GM21360 (cell line): ENCODE data around the gene ATP5MC2.
"Not testable (repeated sequence)": the region's sequence is repeated elsewhere in the genome, so short reads cannot be mapped to it uniquely, and the experiment has no call there.

ENCODE experiments used
- ATAC-seq: cut with Tn5 transposase; IDR thresholded peaks from one replicate; pipeline ENCODE4 v1.9.1; 2021; ENCODE audit warnings: mild to moderate bottlenecking, moderate library complexity; ENCODE audit not compliant: unreplicated experiment

The ATP5MC2 gene

DNA sequence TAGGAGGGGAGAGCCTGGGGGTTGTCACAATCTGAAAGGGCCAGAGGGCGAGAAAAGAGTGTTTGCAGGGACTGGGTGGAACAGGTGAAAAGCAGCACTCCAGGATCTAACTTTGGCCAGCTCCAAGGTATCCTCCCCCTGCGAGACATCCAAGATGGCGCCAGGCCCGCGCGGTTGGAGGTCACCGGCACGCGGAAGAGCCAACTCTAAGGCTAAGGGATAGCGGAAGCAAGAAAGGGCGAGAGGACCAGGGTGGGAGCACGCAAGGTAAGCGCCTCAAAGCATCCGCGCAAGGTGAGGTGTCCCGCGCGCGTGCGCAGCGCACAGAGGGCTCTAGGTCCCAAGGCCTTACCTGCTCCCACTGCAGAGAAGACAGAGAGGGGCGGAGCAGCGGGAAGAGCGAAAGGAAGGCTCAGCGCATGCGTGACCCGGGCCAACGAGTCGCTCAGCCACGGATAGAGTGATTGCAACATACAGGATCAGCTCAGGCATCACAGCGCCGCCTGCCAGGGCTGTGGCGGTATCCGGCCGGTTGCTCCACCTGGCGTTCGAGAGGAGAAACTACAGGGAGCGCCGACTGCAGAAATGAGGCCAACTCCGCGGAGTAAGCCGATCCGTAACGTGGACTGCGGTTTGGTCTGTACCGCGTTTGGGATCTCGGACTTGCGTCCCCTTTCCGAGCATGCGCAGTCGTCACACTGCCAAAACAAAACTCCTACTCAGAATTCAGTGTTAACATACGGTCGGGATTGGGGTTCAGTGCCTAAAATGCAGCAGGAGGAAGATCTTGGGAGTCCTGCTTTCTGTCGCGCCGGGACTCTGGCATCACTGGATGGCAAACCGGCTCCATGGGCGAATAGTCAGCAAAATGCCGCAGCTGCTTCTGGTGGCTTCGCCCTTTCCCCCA, at the start of gene ATP5MC2:
ATP5MC2 (minus strand) TSS at position 383 of the 907 bp plus-strand sequence. CDS start 3,469 bp downstream, outside the sequence.
- peak; percentile 92 for ATAC-seq

DNA sequence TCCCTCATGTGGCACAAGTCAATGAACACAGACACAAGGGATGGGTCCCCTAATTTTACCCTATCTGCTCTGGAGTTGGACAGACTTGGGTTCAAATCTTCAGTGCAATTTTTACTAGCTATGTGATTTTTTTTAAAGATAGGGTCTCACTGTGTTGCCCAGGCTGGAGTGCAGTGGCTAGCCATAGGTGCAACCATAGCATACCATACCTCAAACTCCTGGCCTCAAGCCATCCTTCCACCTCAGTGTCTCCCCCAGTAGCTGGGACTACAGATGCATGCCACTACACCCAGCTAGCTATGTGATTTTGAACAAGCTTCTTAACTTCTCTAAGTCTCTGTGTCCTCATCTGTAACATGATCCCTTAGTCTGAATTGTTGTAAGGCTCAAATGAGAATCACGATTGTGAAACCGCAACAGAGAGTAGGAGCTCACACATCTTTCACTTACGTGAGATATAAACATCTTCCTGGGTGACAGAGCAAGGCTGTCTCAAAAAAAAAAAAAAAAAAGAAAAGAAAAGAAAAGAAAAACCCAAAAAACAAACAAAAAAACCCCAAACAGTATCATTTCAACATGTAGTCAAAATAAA, 46.7 kb upstream of the ATP5MC2 start:
- no peak for ATAC-seq

DNA sequence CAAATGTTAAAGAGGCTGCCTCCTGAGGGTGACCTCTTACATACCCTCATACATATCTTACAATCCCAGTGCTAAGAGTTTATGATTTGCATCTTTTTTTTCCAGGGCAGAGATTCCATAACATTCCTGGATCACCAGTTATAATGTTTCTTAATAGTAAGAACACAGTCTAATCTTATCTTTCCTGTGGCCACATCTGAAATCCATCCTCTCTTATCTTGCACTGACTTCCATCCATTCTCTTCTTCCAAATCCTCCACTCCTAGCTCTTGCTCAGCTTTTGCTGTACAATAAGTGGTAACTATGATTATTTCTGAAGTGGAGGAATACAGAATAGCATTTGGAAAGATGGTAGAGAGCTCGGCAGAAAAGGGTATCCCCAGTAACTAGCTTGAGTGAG, 45.1 kb upstream of the ATP5MC2 start:
- no peak for ATAC-seq

DNA sequence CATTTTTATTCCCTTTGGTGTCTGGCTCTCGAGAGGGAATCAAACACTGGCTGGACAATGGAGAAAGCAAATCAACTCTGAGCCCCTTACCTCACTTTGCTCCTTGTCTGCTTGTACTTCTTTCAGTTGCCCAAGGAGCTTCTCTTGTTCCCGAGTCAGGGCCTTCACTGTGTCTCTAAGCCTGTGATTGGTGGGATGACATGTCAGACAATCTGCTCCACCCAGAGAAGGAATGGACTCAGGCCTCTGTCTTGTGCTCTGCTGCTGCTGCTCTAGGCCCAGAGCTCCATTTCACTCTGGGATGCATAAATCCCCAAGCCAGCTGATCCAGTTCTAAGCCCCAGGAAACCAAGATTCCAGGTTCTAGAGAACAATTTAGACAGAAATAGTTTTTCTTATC, 43.8 kb upstream of the ATP5MC2 start:
- no peak for ATAC-seq

DNA sequence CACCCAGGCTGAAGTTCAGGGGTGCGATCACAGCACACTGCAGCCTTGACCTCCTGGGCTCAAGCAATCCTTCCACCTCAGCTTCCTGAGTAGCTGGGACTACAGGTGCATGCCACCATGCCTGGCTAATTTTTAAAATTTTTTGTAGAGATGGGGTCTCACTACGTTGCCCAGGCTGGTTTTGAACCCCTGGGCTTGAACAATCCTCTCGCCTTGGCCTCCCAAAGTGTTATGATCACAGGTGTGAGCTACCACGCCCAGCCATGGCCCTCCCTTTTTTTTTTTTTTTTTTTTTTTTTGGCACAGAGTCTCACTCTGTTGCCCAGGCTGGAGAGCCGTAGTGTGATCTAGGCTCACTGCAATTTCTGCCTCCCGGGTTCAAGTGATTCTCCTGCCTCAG, 42.7 kb upstream of the ATP5MC2 start:
- ATAC-seq, result not testable (repeated sequence)

DNA sequence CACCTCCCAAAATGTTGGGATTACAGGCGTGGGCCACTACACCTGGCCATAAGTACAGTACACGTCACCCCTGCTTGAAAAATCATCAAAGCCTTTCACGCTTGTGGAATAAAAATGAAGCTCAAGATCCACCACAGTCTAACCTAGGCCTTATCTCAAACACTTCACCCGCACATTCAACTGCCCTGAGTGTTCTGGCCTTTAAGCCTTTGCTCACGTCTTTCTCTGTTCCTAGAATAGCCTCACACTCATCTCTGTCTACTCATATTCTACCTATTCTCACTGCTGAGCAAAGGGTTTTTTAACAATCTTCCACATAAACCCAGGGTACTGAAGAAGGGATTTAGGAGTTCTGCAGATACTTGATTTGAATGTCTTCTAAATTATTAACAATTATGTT, 41.4 kb upstream of the ATP5MC2 start:
- no peak for ATAC-seq

DNA sequence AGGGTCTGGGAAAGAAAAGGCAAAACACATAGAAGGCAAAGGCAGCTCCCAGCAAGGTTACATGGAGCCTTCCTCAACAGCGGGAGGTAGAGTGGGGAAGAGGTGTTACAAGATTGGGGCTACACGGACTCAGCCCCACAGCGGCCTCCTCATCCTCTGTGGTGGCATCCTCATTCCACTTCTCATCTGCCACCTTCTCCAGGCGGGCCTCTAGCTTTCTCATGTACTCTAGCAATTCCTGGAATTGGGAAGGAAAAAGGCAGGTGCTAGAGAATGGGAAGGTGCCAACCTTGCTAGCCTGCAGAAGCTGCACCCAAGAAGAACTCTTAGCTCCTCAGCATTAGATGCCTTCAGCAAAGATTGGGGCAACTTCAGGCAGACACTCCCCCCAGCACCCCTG, 38.1 kb upstream of the ATP5MC2 start:
- ATAC-seq, result no peak

DNA sequence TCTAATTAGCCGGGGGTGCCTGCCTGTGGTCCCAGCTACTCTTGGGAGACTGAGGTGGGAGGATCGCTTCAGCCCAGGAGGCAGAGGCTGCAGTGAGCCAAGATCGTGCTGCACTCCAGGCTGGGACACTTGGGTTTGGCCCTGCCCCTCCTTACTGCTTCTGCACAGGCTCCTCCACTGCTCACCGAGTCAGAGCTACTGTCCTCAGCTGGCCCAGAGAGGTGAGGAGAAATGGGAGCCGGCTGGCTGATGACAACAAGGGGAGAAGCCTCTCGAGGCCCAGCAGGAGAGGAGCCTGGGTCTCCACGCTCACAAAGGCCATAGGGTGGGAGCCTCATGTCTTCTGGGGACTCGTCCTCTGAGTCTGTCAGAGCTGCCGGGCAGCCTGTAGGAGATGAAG, 37.6 kb upstream of the ATP5MC2 start:
- no peak for ATAC-seq

DNA sequence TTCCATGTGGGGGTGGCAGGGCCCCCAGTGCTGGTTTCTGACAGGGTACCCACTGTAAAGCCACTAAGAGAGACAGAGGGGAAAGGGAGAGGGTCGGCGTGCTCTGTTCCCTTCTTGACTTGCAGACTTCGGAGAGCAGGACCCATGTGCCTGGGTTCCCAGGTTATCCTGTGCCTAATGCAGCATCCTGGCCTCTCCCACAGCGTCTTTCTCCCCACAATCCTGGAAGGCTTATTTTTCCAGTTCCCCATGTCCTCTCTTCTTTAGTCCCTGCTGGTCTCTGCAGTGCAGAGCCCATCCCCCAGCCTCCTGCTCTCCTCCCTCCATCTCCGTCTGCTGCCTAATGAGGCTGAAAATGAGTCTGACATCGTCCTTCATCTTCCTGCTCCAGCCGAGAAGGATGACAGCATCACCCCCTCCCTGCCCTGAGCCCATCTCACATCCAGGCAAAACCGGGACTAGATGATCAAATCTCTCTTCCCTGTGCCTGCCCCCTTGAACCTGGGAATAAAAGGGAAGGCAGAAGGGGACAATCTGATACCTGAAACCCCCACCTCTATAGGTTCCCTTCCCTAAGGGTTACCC, 36.3 kb upstream of the ATP5MC2 start:
- ATAC-seq, result no peak

DNA sequence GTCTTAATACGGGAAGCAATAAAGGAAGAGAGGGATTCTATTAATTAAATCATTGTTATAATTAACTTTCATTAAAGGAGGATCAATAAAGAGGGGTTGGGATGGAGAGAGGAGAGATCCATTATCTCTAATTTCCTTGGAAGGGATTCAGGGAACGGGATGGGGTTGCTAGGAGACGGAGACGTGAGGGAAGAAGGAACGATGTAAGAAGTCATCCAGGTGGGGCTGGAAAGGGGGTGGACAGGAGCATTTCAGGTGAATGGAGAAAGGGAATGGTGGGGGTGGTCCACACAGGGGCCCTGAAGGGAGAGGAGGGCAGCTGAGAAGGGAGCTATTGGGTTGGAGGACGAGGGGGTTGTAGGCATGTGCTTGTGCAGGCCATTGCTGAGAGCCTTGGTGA, 34.2 kb upstream of the ATP5MC2 start:
- ATAC-seq, result no peak

DNA sequence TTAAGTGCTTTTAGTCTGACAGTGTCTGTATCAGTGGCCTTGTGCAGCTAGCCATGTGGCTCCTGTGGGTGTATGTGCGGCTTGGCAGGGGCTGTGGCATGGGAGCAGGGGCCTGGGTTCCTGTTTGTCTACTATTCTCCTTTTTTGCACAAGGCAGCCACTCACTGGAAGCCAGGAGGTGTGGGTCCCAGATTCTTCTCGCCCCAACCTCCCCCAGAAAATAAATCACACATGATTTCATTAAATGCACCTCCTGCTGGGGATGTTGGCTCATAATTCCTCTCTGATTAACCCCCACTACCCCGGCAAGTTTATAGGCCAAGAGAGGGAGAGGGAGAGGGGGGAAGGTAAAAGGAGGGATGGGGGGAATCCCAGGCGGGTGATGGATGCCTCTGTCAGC, 33.8 kb upstream of the ATP5MC2 start:
- no peak for ATAC-seq

DNA sequence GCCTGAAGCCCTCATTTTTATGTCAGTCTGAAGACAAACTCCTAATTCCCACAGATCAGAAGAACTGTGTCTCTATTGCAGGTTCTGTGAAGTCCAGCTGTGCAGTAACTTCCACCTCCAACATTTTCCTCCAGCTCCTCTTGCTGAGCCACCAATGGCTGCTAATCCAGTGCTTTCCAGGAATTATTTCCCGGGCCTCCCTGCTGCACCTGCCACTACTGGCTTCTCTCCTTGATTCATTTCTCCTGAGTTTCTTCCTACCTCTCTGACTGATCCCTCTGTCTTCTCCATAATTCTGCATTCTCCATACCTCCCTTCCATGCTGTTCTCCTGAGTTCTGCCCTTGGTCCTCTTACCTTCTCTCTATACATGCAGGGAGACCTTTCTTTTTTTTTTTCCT, 30.2 kb upstream of the ATP5MC2 start:
- ATAC-seq, result no peak

DNA sequence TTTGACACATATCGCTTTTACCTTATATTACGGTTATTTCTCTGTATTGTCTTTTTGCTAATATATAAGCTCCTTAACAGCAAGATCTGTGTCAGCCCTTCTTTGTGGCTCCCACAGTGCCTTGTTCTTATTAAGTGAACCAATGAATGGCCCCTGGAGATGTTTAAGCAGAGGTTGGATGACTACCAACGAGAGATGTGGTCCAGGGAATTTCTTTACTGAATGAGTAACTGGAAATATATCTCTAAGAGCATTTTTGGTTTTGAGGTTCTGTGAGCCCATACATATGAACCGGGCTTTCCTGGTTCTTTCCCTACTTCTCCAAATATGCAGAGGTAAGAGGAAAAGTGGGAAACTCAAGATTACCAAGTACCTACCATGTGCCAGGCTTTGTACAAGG, 27.9 kb upstream of the ATP5MC2 start:
- no peak for ATAC-seq

DNA sequence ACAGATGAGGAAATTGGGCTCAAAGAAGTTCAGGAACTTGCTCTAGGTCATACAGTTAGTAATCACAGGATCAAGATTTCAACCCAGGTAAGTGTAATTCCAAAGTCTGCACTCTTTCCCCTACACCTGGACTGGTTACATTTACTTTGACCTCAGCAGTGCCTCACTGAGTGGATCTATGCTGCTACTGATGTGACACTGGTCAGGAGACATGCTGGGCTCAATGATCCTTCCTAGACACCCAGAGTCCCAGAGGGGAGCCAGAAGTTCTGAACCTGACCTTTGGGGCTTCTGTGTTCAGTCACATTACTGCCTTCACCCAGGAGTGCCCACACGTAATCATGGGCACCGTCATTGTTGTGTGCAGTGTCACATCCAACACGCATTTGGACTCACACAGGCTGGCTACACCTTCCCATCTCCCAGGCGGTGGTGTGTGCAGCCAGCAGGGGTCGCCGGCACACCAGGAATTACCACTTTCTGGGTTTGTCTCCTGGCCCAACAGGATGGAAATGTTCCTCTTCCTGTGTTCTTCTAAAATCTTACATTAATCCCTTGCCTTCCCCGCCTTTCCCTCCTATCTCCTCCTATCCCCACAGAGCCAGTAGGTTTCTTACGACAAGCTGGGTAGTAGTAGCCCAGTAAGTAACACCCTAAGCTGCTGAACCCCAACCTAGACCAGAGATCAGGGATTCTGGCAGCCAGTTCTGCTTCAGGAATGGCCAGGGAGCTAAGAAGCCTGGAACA, 25.8 kb upstream of the ATP5MC2 start:
- no peak for ATAC-seq

DNA sequence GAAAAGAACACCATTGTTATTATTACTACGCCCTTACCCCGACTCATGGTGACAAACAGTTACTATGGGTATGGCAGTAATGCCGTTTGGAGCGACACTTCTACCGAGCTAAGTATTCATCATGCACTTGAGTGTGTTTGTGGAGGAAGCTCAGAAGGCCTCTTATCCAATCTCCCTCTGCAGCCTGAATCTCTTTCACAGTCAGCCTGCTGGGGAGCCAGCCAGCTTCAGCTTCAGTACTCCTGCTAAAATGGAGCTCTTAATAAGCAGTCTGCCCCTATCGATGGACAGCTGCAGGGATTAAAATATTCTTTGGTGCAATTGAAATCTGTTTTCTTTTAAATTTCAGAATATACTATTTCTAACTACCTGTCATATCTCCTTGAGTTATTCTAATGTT, 24.7 kb upstream of the ATP5MC2 start:
- ATAC-seq, result no peak

DNA sequence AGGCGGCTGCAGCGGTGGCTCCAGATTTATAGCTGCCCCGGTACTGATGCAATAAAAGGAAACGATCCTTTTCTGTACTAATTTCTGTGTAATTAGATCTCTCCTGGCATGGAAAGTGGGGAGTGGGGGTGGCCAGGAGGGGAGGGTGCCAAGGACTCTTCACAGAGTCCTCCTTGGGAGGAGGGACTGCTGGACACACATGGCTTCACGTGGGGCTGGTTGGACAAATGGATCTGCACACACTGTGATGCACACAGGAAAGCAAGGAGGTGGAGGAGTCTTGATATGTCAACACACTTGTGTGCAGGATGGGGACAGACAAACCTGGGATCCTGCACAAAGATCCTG, 23.8 kb upstream of the ATP5MC2 start:
- no peak for ATAC-seq

DNA sequence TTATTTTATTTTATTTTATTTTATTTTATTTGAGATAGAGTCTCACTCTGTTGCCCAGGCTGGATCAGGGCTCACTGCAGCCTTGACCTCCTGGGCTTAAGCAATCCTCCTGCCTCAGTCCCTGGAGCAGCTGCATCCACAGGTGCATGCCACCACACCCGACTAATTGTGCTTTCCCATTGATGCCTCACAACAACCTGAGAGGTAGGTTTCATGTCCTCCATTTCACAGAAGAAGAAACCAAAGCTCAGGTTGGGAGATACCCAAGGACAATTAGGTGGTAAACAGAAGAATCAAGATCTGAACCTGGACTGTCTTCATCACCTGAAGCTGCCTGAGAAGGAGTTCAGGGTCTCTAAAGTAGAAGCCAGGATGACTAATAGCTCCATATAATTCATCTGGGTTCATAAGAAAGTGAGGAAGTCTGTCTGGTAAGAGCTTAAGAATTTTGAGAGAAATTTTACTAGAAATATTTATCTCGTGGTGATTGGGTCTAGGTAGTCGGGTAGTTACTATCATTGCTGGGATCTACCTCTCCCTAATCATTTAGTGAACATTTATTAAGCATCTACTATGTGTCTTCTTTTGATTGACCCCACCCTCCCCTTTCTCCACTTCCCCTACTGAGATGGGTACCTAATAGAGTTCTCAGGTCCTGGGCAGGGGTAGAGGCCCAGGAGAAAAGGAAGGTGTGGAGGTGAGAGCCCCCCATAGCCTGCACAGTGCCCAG, 23.2 kb upstream of the ATP5MC2 start:
- ATAC-seq, result no peak

DNA sequence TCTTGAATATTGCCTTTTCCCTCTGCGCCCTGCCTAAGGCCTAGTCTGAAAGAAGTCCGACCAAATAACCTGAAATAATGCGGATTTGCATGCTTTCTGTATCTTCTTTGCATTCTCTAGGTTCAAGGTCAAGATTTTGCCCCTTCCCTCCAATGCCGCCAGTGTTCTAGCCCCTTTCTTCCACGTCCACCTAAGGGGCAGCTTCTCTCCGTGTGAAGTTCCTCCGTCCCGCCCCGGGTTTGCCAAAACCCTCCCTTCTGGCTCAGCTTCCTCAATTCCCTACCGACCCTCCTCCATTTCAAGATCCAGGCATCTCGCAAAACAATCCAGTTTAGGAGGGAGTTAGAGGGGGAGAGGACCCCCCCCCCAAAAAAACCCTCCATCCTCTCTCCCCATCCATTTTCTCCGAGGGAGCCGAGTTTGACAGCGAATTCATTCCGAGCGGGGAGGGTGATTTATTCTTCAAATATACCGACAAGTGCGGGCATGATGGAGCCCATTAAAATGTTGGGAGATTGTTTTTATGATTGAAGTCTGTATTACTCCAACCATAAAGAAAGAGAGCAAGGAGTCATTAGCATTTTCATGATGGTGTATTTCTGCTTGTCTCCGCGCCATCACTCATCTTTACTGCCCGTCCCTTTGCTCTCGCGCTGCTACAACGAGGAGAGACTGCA, 20.9 kb upstream of the ATP5MC2 start:
- ATAC-seq, result no peak

DNA sequence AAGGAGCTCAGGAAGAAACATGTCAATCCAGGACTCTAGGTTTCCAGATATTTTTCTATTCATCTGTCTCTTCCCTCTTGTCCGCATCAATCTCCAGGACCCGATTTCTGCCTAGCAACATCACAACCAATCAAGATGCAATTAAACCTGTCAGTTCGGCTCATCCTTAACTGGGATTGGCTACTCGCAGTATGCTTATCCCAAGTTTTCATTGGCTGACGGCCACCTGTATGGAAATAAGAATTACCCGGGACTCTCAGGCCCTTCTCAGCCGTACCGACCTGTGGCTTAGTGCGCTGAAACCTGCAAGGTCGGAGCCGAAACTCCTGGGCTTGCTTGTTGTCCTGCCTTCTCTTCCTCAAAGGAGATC, 20.4 kb upstream of the ATP5MC2 start:
- ATAC-seq, result no peak
